ENCODE data around the gene SRSF10.
"Not testable (repeated sequence)": the region's sequence is repeated elsewhere in the genome, so short reads cannot be mapped to it uniquely, and the experiment has no call there.

Gene SRSF10

DNA sequence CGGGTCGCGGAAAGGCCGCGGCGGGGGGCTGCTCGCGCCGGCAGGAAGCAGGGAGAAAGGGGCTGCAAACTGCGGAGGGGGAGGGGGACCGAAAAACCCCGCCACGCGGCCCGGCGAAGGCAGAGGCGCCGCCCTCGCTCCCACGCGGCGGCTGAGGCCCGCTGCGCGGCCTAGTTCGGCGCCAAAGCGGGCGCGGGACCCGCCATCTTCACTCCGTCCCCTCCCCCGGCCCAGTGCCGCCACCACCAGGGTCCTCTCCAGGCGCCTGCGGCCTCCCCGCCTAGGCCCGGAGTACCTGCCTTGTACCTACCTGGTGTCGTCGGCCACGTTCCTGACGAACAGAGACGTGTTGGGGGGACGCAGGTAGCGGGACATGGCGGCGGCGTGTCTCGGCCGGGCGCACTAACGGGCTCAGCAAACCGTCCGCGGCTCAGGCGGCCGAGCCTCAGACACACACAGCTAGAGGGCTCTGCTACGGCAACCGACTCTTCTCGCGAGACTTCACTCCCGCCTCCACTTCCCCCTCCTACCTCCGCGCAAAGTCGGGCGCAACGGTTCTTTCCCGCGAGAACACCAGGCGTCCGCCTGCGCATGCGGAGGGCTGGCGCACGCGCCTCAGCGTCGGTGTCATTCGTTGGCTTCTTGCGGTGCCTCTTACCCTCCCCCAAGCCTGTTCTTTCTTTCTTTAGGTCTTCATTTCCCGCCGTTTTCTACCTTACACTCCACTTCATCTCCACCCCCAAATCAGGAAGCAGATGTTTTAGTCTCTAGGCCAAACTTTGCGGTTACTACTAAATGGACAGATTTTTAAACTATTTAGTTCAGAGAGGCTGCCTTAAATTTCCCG lies at the start of gene SRSF10:
SRSF10 (minus strand) TSS at position 447 of the 847 bp plus-strand sequence; CDS start at position 375, 72 bp downstream.
- ATAC-seq, result peak; percentile 93 to 94

- ATAC-seq, result no peak
Measured at GRCh38 chr1:24027838-24028468, 47.8 kb upstream of the SRSF10 start.

GRCh38 chr1:24022581-24023361 lies 42.6 kb upstream of the SRSF10 start:
- no peak for ATAC-seq

DNA sequence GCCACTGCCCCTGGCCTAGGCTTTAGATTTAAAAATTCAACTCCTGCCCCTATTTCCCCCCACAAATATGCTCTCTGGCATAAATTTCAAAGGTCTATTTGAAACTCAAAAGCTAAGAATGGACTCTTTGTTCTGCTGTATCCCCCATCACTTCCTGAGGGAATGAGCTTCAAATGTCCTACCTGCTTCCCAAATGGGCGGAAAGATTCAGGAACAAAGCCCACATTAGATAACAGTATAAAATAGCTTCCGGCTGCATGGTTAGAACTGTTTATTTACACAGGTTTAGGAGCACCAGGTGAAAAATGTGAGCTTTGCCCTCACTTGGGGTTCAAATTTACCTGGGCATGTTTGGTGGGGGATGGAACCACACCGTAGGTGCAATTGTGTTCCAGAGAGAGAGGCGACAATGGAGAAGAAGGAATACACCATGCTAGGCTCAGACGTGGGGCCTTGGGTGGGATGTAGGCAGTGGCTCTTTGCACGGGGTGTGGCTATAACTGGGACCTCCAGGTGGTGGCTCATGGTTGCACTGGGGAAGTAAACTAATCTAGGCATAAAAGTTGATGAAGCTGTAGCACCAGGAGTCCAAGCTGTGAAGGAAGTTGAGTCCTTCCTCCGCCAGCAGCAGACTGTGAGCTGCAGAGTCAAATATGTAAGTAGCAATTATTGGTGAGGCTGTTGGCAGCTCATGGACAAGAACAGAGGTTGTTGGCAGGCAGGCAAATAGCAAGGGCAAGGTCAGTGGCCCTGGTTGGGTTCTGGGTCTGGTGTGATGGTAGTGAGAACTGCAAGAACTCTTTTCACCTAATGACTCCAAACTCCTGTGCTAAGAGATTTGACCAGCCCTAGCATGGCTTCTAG lies 41.5 kb upstream of the SRSF10 start:
- ATAC-seq, result no peak

DNA sequence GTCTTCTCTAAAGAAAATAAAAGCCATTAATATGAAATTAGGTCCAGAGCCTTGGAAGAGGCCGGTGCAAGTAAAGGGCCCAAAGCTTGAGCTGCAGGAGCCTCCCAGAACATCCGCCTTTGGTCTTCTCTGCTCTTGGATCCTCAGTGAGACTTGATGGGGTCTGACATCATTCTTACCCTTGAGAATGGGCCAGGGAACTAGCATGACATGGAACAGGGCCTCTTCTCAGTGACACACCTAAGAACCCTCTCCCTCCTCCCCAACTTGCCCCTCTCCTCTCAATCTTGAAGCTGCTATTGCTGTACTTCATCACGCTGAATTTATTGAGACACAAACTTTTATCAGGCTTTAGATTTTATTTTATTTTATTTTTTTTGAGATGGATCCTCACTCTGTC lies 40.3 kb upstream of the SRSF10 start:
- no peak for ATAC-seq

- no peak for ATAC-seq
Measured at GRCh38 chr1:24020025-24020424, 39.9 kb upstream of the SRSF10 start.

GRCh38 chr1:24018611-24019580 lies 38.8 kb upstream of the SRSF10 start:
- ATAC-seq, result no peak

- no peak for ATAC-seq
Measured at GRCh38 chr1:24015221-24016210, 35.4 kb upstream of the SRSF10 start.

GRCh38 chr1:24012878-24013277 lies 32.8 kb upstream of the SRSF10 start:
- not testable (repeated sequence) for ATAC-seq

GRCh38 chr1:24010650-24011049 lies 30.5 kb upstream of the SRSF10 start:
- ATAC-seq, result no peak

DNA sequence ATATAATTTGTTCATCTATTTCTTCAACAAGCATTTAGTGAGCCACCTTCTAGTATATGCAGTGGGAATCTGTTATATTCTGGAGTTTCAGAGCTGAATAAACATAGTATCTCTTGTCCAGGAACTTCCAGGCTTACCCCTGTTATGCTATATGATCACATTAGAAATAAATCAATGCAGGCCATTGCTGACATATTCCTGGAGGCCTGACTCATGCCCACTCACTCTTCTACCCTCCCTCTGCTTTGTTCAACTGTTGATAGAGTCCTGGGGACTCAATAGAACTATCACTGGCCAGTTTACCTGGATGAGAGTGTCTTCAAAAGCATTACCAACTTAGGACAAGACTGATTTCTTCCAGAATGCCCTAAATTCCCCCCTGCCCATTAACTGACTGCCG lies 29.3 kb upstream of the SRSF10 start:
- ATAC-seq, result no peak

DNA sequence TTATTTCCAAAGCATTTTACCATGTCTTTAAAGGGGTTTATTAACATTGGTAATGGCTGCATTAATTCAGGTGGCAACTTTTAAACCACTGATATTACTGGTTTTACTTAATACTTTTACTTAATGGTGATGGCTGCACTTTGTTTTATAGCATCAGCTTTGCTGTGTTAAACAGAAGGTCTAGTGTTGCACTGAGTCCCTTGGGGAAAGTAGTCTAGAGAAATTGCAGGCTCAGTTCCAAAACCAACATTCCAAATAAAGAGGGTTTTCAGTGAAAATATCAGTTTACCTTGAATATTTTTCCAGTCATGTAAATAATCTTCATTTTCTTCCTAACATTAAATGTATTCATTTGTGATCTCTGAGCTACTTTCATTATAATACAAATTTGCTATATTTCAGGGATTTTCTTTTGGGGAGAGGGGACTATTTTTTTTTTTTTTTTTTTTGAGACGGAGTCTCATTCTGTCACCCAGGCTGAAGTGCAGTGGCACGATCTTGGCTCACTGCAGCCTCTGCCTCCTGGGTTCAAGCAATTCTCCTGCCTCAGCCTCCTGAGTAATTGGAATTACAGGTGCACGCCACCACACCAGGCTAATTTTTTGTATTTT lies 28.6 kb upstream of the SRSF10 start:
- not testable (repeated sequence) for ATAC-seq

GRCh38 chr1:24007079-24007478 lies 27.0 kb upstream of the SRSF10 start:
- ATAC-seq, result no peak

- ATAC-seq, result no peak
Measured at GRCh38 chr1:24005163-24005562, 25.0 kb upstream of the SRSF10 start.

GRCh38 chr1:24004132-24004531 lies 24.0 kb upstream of the SRSF10 start:
- no peak for ATAC-seq

GRCh38 chr1:24003331-24003972 lies 23.3 kb upstream of the SRSF10 start:
- no peak for ATAC-seq

- no peak for ATAC-seq
Measured at GRCh38 chr1:24002695-24003094, 22.6 kb upstream of the SRSF10 start.

DNA sequence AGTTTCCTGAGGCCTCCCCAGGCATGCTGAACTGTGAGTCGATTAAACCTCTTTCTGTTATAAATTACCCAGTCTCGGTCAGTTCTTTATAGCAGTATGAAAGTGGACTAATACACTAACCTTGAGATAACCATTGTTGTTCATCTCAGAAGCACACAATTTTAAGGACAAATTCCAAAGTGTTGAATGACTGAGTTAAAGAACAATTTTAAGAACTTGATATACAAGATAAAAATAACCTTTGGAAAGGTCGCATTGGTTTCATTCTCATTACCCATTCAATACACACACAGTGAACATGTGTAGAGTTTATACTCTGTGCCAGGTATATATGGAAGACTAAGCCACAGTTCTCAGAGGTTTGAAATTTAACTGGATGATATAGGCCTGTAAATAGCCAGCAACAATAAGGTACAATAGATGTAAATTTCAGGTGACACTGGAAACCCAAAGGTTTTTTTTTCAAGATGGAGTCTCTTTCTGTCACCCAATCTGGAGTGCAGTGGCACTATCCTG lies 19.1 kb upstream of the SRSF10 start:
- ATAC-seq, result no peak

DNA sequence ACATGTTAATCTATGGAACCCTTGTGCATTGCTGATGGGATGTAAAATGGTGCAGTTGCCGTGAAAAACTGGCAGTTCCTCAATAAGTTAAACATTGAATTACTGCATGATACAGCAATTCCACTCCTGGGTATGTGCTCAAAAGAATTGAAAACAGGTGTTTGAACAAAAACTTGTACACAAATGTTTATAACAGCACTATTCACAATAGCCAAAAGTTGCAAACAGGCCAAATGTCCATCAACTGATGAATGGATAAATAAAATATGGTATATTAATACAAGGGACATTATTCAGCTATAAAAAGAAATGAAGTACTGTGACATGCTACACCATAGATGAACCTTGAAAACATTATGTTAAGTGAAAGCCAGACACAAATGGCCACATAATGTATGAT lies 17.7 kb upstream of the SRSF10 start:
- no peak for ATAC-seq

All from activated CD4-positive, CD25-positive, alpha-beta regulatory T cell treated with anti-CD3 and anti-CD28 coated beads, Interleukin-2, amount 50 U/mL, for 24 hours (primary cell).